Tibial nerve (tissue), 3 donors: ENCODE measurements around the gene ALOX5AP.

Source experiments
- POLR2A ChIP-seq, 2 donors: fragments of 450-650 bp; IDR thresholded peaks; one replicate each; pipeline ENCODE4 v1.6.1; 2017; ENCODE audit warnings: antibody characterized with exemption in 2 of 2, mild to moderate bottlenecking in 2 of 2, moderate library complexity in 2 of 2
- TF ChIP-seq, protein P1 (sequence below), 5 experiments: fragments of 200-600 bp in 3 of 5; fragments of 450-650 bp in 2 of 5; sonication (generic) in 3 of 5; IDR thresholded peaks; one replicate each; pipeline ENCODE4 v1.5.1; 2016 to 2019; ENCODE audit warnings: antibody characterized with exemption in 5 of 5, mild to moderate bottlenecking in 3 of 5, moderate library complexity in 2 of 5

DNA sequence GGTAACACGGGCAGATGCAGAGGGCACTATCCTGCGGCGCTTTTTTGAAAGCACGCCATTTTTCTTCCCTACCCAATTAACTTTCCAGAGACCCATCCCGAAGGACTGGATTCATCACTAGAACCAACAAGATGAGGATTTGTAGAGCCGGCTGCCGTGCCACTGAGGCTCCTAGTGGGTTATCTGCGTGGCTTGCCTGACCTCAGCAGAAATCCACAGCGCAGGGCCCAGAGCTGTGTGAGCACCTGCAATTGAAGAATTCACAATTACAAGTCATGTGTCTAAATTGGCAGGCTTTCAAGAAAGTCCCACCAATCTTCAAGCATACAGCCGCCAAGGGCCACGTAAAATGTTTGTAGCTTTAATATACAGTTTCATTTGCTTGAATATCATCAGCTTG lies 75.5 kb downstream of the ALOX5AP start:
- TF ChIP-seq, protein P1, sequence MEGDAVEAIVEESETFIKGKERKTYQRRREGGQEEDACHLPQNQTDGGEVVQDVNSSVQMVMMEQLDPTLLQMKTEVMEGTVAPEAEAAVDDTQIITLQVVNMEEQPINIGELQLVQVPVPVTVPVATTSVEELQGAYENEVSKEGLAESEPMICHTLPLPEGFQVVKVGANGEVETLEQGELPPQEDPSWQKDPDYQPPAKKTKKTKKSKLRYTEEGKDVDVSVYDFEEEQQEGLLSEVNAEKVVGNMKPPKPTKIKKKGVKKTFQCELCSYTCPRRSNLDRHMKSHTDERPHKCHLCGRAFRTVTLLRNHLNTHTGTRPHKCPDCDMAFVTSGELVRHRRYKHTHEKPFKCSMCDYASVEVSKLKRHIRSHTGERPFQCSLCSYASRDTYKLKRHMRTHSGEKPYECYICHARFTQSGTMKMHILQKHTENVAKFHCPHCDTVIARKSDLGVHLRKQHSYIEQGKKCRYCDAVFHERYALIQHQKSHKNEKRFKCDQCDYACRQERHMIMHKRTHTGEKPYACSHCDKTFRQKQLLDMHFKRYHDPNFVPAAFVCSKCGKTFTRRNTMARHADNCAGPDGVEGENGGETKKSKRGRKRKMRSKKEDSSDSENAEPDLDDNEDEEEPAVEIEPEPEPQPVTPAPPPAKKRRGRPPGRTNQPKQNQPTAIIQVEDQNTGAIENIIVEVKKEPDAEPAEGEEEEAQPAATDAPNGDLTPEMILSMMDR (IDR thresholded peaks at IDR 0.05), result no peak
- no peak for TF ChIP-seq POLR2A (IDR thresholded peaks at IDR 0.05)
